SK-N-SH (cell line): ENCODE measurements around the gene UBAC2. TPM values are rescaled to one million over a fixed set of nuclear protein-coding genes. Genes with fewer than 3 reads are reported as not detected.

Source experiments
- CTCF ChIA-PET: fragments of 300-600, 350-600 bp; formaldehyde crosslinking; extraction: SDS; loops from one replicate; lab custom pipeline; 2021; lab: Yijun Ruan, JAX
- POLR2A ChIA-PET: fragments of 350-600 bp; sonication (Branson Sonifier 250); formaldehyde crosslinking; extraction: SDS; loops from one replicate; lab custom pipeline; 2020; ENCODE audit warnings: antibody characterized with exemption, inconsistent platforms; lab: Yijun Ruan, JAX
- DNase-seq: peaks from one replicate; pipeline ENCODE4 v3.0.0; 2012
- H2AFZ ChIP-seq: fragments of 200-600 bp; sonication (generic); 2 replicates; pipeline ENCODE4 v1.8.1; 2016; ENCODE audit warnings: antibody characterized with exemption, mild to moderate bottlenecking, low read depth
- H3F3A ChIP-seq: fragments of 200-600 bp; sonication (generic); replicated peaks from 2 replicates; pipeline ENCODE3; 2016; ENCODE audit warnings: antibody characterized with exemption, mild to moderate bottlenecking; ENCODE audit not compliant: insufficient read depth
- H3K27ac ChIP-seq, 2 experiments: fragments of 200-500 bp in 1 of 2; fragments of 200-600 bp in 1 of 2; sonication (Bioruptor generic) in 1 of 2; sonication (generic), shearing (Covaris generic) in 1 of 2; 2 replicates each; pipeline versions ENCODE4 v1.5.1 to v1.6.1; 2014 to 2016; ENCODE audit warnings: low read depth in 2 of 2, inconsistent platforms in 1 of 2, low read length in 1 of 2, mild to moderate bottlenecking in 1 of 2, mixed read lengths in 1 of 2
- H3K27me3 ChIP-seq: fragments of 200-600 bp; sonication (generic), shearing (Covaris generic); 2 replicates; pipeline ENCODE4 v1.6.1; 2016; ENCODE audit warnings: mixed run types; ENCODE audit not compliant: insufficient read depth
- H3K36me3 ChIP-seq, 2 experiments: fragments of 200-500 bp in 1 of 2; fragments of 200-600 bp in 1 of 2; sonication (Bioruptor generic) in 1 of 2; sonication (generic) in 1 of 2; replicated peaks in 1 of 2; 2 replicates each; pipeline versions ENCODE3 to v1.5.1; 2014 to 2016; ENCODE audit warnings: low read length in 1 of 2, mild to moderate bottlenecking in 1 of 2; ENCODE audit not compliant: insufficient read depth in 2 of 2, control insufficient read depth in 1 of 2
- H3K4me1 ChIP-seq, 2 experiments: fragments of 200-500 bp in 1 of 2; fragments of 200-600 bp in 1 of 2; sonication (Bioruptor generic) in 1 of 2; sonication (generic), shearing (Covaris generic) in 1 of 2; 2 replicates each; pipeline versions ENCODE4 v1.5.1 to v1.6.1; 2014 to 2016; ENCODE audit warnings: low read depth in 1 of 2, low read length in 1 of 2, mixed run types in 1 of 2; ENCODE audit not compliant: insufficient read depth in 2 of 2, control insufficient read depth in 1 of 2
- H3K4me2 ChIP-seq: fragments of 200-600 bp; sonication (generic), shearing (Covaris generic); 2 replicates; pipeline ENCODE4 v1.6.1; 2017; ENCODE audit warnings: mixed run types
- H3K4me3 ChIP-seq, 2 experiments: fragments of 200-500 bp in 1 of 2; fragments of 200-600 bp in 1 of 2; sonication (Bioruptor generic) in 1 of 2; sonication (generic), shearing (Covaris generic) in 1 of 2; 2 replicates each; pipeline versions ENCODE4 v1.5.1 to v1.8.1; 2014 to 2016; ENCODE audit warnings: low read depth in 2 of 2, inconsistent platforms in 1 of 2, low read length in 1 of 2, mild to moderate bottlenecking in 1 of 2, mixed read lengths in 1 of 2, moderate library complexity in 1 of 2
- H3K79me2 ChIP-seq: fragments of 200-600 bp; sonication (generic); 2 replicates; pipeline ENCODE4 v1.8.1; 2017; ENCODE audit warnings: mild to moderate bottlenecking; ENCODE audit not compliant: insufficient read depth
- H3K9ac ChIP-seq: fragments of 200-600 bp; sonication (generic); 2 replicates; pipeline ENCODE4 v1.6.1; 2017; ENCODE audit warnings: mixed run types
- H3K9me2 ChIP-seq: fragments of 200-600 bp; sonication (generic); 2 replicates; pipeline ENCODE4 v1.6.1; 2017; ENCODE audit warnings: mixed run types
- H3K9me3 ChIP-seq: fragments of 200-600 bp; sonication (generic); 2 replicates; pipeline ENCODE4 v1.6.1; 2017; ENCODE audit warnings: mixed run types, mild to moderate bottlenecking, moderate library complexity
- H4K20me1 ChIP-seq: fragments of 200-600 bp; sonication (generic); 2 replicates; pipeline ENCODE4 v1.6.1; 2017; ENCODE audit warnings: mild to moderate bottlenecking, mixed run types; ENCODE audit not compliant: insufficient read depth
- GATA2 ChIP-seq: sonication (generic); formaldehyde crosslinking; IDR thresholded peaks from 2 replicates; pipeline ENCODE4 v1.5.0; 2020; ENCODE audit warnings: mild to moderate bottlenecking, missing genetic modification reagents
- TAF1 ChIP-seq: IDR thresholded peaks from 2 replicates; pipeline ENCODE4 v1.6.1; 2012; ENCODE audit warnings: low read depth, mild to moderate bottlenecking, low read length, moderate library complexity, borderline replicate concordance
- TEAD4 ChIP-seq: IDR thresholded peaks from 2 replicates; pipeline ENCODE4 v1.4.0; 2012; ENCODE audit warnings: mild to moderate bottlenecking, borderline replicate concordance; ENCODE audit not compliant: insufficient read depth
- WGBS: methylation state at CpG from one replicate; pipeline ENCODE4 v1.1.6; 2017; ENCODE audit warnings: low lambda C conversion rate; 5-methylcytosine and 5-hydroxymethylcytosine counted together
- polyA plus RNA-seq, 3 experiments: library from polyadenylated mRNA; depleted of rRNA; stranded (reverse); fragments of >200 nt; gene quantifications; 2 replicates each; pipeline ENCODE4 v1.2.3, GENCODE V29; 2012
- small RNA-seq, 7 experiments: library from RNA; depleted of rRNA; stranded (forward); fragments of <200 nt; gene quantifications; one replicate each; pipeline ENCODE3, GENCODE V24; 2012
- TF ChIP-seq, protein P1 (sequence below): IDR thresholded peaks from 2 replicates; pipeline ENCODE4 v1.4.0; 2012; ENCODE audit warnings: low read depth, borderline replicate concordance

UBAC2 gene
- polyA plus RNA-seq, 1 of the 3 experiments (the other 2 are of a cell fraction): 79.0 TPM

DNA sequence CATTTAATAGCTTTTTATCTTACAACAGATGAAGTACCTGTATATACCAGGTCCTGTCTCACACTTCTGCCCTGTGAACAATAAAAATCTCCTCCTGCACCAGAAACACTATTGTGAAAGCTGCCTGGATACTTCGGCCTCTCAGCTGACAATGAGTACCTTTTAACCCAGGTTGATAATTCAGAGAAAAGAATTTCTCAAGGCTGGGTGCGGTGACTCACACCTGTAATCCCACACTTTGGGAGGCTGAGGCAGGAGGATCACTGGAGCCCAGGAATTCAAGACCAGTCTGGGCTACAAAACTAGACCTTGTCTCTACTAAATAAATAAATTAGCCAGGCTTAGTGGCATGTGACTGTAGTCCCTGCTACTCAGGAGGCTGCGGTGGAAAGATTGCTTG is 235.3 kb downstream of the UBAC2 start:
- WGBS: 31% methylated on average over 3 of the region's 3 CpGs
- no peaks in the 10 kb centered on the region for H3F3A ChIP-seq
- no peaks in the 10 kb centered on the region for H3K79me2 ChIP-seq
- no peaks in the 10 kb centered on the region for H3K36me3 ChIP-seq
- no peaks in the 10 kb centered on the region for H3K9me2 ChIP-seq
- peaks cover 3 to 10% of the 10 kb centered on the region in 2 experiments; a peak in 2 of 4 replicates for H3K4me1 ChIP-seq
- ChIA-PET CTCF (interaction anchor here (0.6 to 8.4 kb wide), 48 partner anchors 10 to 763 kb away, joined by 3 to 249 read pairs (median 6); partner anchors contain the start of genes GPR18, TM9SF2 and UBAC2), POLR2A (interaction anchor here (1.1 kb wide), 1 partner anchor 235 kb away, joined by 3 read pairs; the partner anchor contains the start of gene UBAC2)
- H3K4me2 ChIP-seq: no peak overlapping the region
- H3K4me3 ChIP-seq: no peak overlapping the region
- no peak overlapping the region for H2AFZ ChIP-seq
- no peak overlapping the region for H3K9ac ChIP-seq
- no peaks in the 10 kb centered on the region for H4K20me1 ChIP-seq
- H3K27ac ChIP-seq: no peak overlapping the region
- no peaks in the 10 kb centered on the region for H3K9me3 ChIP-seq
- no peak for DNase-seq
- peaks cover 7% of the 10 kb centered on the region; the same call in 1 of the 2 replicates for H3K27me3 ChIP-seq
- TF ChIP-seq TEAD4 (no peak), GATA2 (CRISPR knock-in tag) (no peak), TAF1 (no peak)
- TF ChIP-seq, protein P1, sequence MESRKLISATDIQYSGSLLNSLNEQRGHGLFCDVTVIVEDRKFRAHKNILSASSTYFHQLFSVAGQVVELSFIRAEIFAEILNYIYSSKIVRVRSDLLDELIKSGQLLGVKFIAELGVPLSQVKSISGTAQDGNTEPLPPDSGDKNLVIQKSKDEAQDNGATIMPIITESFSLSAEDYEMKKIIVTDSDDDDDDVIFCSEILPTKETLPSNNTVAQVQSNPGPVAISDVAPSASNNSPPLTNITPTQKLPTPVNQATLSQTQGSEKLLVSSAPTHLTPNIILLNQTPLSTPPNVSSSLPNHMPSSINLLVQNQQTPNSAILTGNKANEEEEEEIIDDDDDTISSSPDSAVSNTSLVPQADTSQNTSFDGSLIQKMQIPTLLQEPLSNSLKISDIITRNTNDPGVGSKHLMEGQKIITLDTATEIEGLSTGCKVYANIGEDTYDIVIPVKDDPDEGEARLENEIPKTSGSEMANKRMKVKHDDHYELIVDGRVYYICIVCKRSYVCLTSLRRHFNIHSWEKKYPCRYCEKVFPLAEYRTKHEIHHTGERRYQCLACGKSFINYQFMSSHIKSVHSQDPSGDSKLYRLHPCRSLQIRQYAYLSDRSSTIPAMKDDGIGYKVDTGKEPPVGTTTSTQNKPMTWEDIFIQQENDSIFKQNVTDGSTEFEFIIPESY: no peak

Small RNA genes lying within 50 kb of the gene (small RNA-seq; reads per million reads assigned to genes)
- 0 reads per million in 7 experiments for gene MIR623
- 0 to 0.20 (median 0) reads per million in 7 experiments for gene RN7SKP9

Other genes starting within 250 kb of the UBAC2 start
- 16.6 and 17.9 TPM in 2 replicates for gene DOCK9, start 222.8 kb upstream of the UBAC2 start, polyA plus RNA-seq (2012; rRNA removed)
- not detected in 2 replicates for gene GPR18, start 57.5 kb downstream of the UBAC2 start, polyA plus RNA-seq (2012; rRNA removed)
- 0.07 and 0.10 TPM in 2 replicates for gene GPR183, start 106.5 kb downstream of the UBAC2 start, polyA plus RNA-seq (2012; rRNA removed)